ENCODE results near the gene FXYD1.

The FXYD1 gene

DNA sequence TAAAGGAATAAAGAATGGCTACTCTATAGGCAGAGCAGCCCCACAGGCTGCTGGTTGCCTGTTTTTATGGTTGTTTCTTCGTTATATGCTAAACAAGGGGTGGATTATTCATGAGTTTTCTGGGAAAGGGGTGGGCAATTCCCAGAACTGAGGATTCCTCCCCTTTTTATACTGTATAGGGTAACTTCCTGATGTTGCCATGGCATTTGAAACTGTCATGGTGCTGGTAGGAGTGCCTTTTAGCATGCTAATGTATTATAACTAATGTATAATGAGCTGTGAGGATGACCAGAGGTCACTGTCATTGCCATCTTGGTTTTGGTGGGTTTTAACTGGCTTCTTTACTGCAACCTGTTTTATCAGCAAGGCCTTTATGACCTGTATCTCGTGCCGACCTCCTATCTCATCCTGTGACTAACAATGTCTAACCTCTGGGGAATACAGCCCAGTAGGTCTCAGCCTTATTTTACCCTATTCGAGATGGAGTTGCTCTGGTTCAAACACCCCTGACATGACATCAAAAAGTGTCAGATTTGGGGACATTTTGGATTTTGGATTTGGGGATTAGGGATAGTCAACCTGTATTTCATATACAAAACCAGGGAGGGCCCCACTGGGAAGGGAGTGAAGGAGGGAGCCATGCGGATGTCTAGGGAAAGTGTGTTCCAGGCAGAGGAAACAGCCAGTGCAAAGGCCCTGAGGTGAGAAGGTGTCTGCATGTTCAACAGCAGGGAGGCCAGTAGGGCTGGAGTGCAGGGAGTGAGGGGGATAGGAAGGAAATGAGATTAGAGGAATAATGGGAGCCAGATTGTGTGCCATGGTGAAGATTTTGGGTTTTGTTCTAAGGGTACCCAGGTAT is 26.8 kb downstream of the FXYD1 start:
- DNase-seq = no peak

DNA sequence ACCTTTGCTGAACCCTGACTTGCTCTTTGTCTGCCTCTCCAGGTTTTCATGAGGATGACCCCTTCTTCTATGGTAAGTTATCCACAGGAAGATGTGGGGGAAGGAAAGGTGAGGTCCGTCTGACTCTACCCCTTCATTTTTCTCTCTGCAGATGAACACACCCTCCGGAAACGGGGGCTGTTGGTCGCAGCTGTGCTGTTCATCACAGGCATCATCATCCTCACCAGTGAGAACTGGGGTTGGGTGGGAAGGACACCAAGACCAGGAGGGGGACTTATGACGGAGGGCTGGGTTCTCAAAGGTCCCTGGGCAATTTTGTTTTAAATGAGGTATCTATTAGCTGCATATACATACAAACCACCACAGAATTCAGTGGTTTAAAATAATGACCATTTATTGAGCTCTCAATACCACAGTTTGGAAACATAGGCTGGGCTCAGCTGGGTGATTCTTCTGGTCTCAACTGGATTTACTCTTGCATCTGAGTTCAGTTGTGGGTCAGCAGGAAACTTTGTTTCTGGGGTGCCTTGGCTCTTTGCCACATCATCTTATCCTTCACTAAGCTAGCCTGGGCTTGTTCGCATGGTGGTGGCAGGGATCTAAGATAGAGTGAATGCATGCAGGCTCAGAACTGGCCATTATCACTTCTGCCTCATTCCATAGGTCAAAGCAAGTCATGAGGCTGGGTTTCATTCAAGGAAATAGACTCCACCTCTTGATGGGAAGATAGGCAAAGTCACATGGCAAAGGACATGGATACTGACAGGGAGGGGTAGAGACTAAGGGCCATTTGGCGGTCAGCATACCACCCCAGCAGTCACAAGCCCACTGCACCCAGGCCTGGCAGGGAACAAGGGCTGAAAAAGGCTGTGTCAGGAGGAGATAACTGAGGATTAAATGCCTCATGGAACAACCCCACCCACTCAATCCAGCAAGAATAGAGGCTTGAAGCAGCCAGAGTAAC is 27.8 kb downstream of the FXYD1 start:
- no peak for DNase-seq

DNA sequence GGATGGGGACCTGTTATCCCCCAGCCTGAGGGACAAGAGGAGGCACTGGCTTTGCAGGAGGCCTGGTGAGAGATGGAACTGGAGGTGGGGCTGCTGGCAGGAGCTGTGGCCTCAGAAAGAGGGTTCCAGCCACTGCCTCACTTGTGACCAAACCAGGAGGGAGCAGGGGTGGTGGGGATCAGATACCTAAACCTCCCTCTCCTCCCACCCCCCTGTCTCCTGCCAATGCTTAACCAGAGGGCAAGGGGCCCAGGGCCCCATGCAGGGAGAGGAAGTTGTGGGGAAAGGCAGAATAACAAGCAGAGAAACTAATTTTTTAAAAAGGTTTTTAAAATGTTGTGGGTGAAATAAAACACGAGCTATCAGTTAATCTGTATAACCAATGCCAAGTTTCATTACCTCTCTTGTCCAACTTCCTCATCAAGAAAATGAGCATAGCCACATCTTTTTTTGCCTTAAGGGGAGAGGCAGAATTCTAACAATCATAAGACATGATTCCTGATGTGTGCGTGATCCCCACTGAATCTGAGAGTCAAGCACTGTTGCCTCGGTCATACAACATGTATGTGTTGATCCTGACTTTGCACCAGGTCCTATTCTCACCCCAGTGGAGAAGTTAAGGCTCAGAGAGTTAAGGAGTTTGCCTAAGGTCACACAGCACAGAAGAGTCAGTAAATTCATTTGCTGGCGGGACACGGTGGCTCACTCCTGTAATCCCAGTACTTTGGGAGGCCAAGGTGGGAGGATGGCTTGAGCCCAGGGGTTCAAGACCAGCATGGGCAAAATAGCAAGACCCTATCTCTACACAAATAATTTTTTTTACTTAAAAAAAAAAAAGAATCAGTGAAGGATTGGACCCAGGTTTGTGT is 28.9 kb downstream of the FXYD1 start:
- DNase-seq = no peak

DNA sequence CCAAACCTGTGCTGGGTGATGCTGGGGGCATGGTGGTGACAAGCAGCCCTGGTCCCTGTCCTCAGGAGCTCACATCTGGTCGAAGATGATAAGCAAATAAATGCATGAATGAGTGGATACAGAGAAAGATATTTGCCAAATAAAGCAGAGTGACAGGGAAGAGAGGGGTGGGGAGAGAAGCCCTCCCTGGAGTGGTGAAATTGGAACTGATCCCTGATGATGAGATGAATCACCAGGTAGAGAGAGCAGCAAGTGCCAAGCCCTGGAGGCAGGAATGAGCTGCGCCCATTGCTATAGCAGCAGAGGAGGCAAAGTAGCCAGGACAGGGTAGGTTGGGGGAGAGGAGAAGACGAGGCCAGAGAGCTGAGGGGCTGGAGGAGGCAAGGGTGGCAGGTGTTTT is 29.6 kb downstream of the FXYD1 start:
- DNase-seq = no peak

DNA sequence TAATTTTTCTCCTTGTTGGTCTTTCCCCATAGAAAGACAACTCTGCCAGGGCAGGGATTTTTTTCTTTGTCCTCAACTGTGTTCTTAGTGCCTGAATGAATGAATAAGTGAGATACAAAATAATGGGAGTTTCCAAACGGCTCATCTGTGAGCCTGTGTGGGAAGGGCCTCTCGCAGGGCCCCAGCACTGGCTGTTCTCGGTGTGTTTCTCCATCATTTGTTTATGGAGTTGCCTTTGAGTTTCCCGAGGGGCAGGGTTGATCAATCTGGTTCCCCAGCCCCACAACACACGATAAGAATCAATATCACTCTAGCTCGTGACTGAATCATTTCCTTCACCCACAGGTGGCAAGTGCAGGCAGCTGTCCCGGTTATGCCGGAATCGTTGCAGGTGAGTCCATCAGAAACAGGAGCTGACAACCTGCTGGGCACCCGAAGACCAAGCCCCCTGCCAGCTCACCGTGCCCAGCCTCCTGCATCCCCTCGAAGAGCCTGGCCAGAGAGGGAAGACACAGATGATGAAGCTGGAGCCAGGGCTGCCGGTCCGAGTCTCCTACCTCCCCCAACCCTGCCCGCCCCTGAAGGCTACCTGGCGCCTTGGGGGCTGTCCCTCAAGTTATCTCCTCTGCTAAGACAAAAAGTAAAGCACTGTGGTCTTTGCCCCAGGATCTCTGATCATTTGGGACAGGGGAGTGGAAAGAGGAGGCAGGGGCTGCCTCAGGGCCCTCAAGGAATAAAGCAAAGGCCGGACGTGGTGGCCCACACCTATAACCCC is 30.8 kb downstream of the FXYD1 start:
- no peak for DNase-seq

DNA sequence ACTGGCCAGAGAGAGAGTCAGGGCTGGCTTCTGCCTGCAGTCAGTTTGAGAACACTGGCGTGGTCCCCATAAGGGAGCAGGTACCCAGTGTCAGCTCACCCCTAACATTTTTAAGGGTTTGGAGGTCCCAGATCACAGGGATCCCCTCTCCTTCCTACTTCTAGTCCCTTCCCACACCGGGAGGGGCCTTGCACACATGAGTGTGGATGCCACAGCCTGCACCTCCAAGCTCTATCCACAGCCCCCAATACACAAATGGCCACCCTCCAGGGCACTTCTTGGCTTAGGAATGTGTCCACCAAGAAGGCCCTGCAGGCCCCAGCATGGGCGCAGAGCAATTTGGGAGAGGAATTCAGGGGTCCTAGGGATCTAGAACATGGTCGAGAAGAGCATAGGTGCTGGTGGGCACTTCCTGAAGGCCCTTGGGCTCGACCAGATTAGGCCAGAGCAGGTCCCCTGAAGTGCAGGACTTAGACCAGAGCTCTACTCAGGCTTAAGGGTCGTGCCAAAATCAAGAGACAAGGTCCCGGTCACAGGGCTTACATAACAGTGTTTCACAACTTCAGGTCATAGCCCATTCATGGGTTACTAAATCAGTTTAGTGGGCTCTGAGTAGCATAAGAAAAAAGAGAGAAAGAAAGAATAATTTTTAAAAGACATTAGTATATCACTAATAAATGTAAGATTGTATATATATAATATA is 31.9 kb downstream of the FXYD1 start:
- DNase-seq = no peak

DNA sequence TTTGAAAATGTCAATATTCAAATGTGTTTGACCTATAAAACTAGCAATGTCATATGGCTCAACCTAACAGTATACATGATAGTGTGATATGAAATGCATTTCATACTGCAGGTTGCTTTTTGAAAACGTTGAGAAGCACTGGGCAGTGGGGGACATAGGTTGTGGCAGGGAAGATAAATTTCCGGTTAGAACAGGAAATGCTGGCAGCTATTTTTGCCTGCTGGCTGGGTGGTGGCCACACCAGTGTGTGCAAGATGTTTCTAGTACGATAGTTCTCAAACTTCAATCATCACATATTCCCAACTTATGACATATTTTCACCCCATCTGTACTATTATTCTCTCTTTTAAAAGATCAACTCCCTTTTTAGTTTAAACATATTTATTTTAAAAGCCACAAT is 33.1 kb downstream of the FXYD1 start:
- no peak for DNase-seq

DNA sequence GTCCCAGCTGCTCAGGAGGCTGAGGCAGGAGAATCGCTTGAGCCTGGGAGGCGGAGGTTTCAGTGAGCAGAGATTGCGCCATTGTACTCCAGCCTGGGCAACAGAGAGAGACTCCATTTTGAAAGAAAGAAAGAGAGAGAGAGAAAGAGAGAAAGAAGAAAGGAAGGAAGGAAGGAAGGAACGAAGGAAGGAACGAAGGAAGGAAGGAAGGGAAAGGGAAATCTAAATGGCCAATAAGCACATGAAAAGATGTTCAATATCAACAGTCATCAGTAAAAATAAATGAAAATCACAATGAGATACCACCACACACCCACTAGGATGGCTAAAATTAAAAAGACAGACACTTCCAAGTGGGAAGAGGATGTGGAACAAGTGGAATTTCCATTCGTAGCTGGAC is 35.6 kb downstream of the FXYD1 start:
- no peak for DNase-seq

DNA sequence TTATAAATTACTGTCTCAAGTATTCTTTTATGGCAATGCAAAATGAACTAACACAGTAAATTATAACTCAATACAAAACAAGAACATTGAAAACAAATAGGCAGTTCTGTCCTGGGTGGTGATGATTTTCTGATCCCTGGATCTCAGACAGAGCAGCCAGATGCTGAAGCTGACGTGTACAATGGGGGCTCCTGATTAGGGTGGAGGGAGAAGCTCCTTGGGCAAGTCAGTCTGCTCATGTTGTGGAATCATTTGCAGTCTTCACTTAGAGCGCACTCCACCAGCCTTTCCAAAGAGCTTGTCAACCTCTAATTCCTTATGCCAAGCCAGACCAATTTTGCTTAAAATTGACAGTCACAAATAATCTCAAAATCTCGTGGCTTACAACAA is 37.6 kb downstream of the FXYD1 start:
- DNase-seq = no peak

DNA sequence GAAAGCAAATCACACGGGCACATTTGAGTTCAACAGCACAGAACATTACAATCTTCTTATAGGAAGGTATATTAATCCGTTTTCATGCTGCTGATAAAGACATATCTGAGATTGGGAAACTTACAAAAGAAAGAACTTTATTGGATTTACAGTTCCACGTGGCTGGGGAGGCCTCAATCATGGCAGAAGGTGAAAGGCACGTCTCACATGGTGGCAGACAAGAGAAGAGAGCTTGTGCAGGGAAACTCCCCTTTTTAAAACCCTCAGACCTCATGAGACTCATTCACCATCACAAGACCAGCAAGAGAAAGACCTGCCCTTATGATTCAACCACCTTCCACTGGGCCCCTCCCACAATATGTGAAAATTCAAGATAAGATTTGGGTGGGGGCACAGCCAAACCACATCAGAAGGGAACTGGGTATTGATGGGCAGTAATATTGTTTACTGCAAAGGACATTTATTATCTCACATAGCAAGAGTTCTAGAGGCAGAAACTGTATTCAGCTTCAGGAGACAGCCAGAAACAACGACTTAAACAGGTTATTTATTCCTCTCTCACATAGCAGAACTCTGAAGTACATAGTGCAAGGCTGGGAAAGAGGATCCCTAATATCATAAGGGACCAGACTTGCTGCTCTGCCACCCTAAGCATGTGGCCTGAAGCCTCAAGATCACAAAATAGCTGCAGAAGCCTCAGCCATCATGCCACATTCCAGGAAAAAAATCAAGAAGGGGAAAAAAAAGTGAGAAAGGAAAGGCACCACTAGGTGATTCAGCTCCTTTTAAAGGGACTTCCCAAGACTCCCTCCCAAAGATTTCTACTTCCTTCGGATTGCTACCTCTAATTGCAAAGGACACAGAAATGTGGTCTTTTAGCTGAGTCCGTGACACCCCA is 39.0 kb downstream of the FXYD1 start:
- no peak for DNase-seq

DNA sequence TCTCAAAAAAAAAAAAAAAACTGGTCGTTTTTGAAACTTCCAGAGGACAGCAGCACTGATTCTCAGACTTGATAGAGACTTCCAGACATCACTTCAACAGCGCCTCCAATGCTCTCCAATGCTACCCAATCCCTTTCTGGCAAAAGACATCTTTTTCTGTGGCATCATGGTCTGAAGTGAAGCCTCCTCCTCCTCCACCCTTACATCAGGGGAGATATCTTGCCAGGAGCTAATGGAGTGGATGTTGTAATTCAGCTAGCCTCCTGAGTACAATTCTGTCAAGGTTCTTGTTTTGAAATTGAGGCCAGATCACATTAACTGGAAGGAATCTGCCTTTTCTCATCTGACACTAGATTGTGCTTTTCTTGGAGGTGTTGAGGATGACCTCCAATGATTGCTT is 40.1 kb downstream of the FXYD1 start:
- no peak for DNase-seq

DNA sequence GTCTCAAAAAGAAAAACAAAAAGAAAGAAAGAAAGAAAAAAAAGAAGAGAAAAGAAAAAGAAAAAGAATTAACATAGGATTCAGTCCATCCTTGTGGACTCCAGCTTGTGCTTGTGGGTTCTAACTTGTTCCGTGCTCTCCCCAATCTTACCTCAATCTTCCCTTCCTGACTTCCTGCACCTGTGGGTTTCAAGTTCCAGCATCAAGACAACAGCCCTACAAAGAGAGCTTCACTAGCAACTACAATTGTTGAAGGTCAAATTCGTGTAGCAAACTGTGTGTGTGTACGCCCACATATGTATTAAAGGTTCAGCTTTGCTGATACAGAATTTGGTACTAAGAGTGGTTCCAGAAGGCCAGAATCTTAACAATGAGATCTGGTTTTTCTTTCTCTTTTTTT is 41.2 kb downstream of the FXYD1 start:
- DNase-seq = no peak

DNA sequence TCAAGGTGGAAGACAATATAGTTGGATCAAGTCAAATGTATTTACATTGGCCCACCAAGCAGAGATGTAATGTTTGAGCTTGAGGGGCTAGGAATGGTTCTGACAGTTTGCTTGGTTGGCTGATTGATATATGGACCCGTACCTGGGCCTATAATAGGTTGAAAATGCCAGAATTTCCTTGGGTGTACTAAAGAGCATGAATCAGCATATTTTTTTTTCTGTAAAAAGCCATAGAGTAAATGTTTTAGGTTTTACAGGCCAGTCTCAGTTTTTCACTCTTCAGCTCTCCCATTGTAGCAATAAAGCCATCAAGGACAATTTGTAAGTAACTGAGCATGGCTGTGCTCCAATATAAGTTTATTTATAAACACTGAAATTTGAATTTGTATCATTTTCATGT is 42.8 kb downstream of the FXYD1 start:
- DNase-seq = no peak

DNA sequence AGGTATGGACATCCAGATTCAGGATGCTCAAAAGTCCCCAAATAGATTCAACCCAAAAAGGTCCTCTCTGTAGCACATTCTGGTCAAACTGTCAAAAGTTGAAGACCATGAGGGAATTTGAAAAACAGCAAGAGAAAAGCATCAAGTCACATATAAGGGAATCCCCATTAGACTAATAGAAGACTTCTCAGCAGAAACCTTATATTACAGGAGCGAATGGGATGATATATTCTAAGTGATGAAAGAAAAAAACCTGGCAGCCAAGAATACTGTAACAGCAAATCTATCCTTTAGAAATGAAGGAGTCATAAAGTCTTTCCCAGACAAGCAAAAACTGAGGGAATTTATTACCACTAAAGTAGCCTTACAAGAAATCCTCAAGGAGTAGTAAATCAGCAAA is 45.6 kb downstream of the FXYD1 start:
- no peak for DNase-seq

DNA sequence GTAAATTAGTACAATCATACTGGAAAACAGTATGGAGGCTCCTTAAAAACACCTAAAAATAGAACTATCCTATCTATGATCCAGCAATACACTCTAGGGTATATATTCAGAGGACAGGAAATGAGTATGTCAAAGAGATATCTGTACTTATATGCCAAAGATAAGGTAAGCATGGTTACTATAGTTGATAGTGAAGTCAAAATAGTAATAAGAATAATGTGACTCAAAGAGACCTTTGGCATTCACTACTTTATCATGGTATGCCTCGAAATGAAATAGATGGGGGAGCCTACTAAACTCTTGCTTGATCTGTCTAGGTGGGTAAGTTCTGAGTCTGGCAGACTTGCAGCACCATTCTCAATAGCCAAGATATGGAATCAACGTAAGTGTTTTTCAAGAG is 46.3 kb downstream of the FXYD1 start:
- no peak for DNase-seq

Measured in NCI-H2171 treated with DMSO at 0.1 percent for 48 hours (cell line).